WI38 (cell line): ENCODE measurements around the gene UBR4.

ENCODE experiments used
- H3K4me3 ChIP-seq: 2 replicates; pipeline ENCODE4 v1.5.1; 2011; ENCODE audit warnings: low read depth, mild to moderate bottlenecking, control low read depth, low read length
- CTCF ChIP-seq: IDR thresholded peaks from 2 replicates; pipeline ENCODE4 v1.5.1; 2012; ENCODE audit warnings: low read depth, mild to moderate bottlenecking, control low read depth, low read length

The UBR4 gene

DNA sequence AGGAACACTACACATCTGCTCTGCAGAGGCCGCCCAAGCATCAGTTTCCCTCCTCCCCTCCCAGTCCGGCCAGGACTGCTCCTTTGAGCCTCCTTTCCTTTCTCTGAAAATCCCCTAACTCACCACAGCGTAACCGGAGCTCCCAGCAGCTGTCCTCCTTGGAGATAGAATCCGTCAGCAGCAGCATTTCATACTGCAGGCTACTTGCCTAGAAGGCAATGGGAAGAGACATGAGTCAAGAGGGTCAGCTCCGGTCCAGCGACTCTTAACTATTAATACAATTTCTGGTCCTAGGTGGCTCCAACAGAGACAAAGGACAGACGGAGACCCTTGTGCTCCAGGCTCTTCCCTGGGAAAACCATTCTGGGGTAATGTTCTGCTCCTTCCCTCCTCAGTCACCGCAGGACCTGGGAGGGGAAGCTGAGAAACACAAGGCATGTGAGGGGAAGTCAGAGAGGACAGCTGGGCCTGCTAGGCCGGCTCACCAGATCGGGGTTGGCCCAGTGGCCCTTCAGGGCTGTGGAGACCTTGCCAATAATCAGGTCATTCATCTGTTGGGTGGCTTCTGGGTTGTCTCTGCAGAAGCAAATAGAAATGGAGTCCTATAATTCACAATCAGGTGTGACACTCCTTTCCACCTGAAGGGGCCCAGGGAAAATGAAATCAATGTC, 99.7 kb downstream of the UBR4 start:
- TF ChIP-seq CTCF = no peak
- no peak overlapping the region for H3K4me3 ChIP-seq

GRCh38 chr1:19109545-19109944, 100.5 kb downstream of the UBR4 start:
- H3K4me3 ChIP-seq = no peak overlapping the region
- no peak for TF ChIP-seq CTCF

DNA sequence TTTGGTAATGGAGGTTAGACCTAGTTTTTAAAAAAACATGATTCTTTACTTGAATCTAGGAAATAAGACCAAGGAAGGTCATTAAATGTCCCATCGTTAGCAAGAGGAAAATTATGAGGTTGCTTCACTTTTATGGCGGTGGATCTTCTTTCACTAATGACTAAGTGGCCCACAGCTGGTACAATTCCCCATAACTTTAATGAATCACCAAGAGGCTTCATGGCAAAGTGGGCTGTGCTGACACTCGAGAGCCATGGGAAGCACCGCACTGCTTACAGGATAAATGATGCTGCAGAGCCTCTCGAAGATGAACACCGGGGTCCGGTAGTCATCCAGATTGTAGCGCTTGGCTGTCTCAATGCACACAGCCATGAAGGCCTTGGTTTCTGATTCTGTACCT, 108.8 kb downstream of the UBR4 start:
- no peak overlapping the region for H3K4me3 ChIP-seq
- TF ChIP-seq CTCF = no peak

DNA sequence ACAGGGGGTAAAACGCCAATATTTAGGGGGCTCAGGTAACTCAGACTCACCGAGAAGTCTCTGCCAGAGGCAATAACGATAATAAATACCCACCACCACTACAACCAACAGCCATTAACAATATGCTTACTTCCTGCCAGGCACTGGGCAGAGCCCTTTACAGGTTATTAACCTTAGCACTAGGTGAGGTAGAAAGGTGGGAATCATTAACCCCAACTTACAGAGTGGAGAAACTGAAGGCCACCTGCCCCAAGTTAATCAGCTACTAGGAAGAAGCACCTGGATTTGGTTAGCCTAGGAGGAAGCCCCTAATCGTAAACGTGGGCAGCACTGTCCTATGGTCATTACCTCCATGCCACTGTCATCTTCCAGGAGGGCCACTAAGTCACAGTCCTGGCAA, 110.0 kb downstream of the UBR4 start:
- no peak for TF ChIP-seq CTCF
- no peak overlapping the region for H3K4me3 ChIP-seq

DNA sequence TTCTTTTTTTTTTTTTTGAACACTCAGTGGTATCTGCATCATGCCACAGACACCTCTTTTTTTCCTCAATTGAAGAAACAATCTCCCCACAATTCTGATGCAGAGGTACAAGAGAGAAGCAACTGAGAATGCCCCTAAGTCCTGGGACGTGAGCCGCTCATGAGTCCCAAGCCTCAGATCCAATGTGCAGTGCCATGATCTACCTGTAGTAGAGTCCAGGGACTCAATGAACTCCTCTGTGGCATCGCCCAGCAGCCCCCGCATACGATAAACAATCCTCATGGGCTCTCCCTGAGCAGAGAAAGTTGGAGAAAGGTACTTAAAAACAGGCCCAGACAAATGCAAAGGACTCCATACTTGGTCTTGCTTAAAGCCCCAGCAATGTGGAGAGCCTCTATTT, 113.1 kb downstream of the UBR4 start:
- no peak for TF ChIP-seq CTCF
- H3K4me3 ChIP-seq = no peak overlapping the region

- no peak overlapping the region for H3K4me3 ChIP-seq
- TF ChIP-seq CTCF = peak; percentile 18; the same call in 1 of the 2 replicates
Observed at GRCh38 chr1:19096036-19096833, 113.8 kb downstream of the UBR4 start.
